Measurements from ENCODE around the gene KCNK17.

Gene KCNK17

GRCh38 chr6:39266375-39266774 lies 47.8 kb downstream of the KCNK17 start:
- no peak for FAIRE-seq

DNA sequence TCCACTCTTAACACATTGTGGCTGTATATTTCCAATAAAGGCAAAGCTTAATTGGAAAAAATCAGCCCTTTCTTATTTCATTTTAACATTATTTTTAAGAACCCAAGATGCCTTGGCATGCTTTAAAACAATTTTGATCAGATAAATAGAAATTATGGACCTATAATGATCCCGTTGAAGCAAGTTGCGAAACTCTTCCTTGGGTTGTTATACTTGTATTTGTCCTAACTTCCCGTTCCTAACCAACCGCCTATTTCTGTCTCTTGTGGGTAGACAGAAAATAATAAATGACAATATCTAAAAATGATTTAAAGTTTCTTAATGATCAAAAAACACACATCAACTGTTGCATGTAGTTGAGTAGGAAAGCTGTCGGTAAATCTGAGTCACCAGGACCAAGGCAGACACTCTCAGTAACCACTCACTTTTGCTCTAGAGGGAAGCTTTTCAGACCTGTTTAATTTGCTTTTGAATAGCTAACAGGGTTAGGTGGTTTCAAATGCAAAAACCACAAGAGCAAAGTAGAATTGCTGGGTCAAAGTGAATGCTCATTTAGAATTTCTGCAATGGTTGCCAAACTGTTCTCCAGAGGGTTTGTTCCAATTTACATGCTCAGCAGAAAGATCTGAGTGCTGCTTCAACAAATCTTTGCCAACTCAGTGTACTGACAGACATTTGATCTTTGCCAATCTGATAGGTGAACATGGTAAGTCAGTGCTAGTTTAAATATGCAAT lies 50.7 kb downstream of the KCNK17 start:
- FAIRE-seq, result no peak

GRCh38 chr6:39261751-39262150 lies 52.5 kb downstream of the KCNK17 start:
- FAIRE-seq, result no peak

DNA sequence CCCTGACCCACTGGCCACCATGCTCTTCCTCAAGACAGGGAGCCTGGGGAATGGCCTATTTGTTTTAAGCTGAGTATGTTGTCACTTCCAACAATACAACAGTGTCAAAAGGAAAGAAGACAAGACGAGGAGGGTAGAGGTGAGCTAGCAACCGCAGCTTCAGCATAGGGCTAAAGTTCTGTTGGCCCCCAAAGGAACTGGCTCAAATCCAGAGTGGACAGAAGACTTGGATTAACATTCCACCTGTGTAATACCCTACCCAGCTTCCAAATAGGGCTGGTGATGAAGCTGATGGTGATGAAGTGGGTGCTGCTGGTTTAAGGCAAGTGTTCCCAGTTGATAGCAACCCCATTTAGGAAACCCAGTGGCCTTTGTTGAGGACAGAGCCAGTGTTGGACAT lies 53.3 kb downstream of the KCNK17 start:
- FAIRE-seq, result no peak

- no peak for FAIRE-seq
These were observed 53.8 kb downstream of the KCNK17 start for GRCh38 chr6:39260456-39260855.

GRCh38 chr6:39256294-39256940 lies 57.8 kb downstream of the KCNK17 start:
- no peak for FAIRE-seq

DNA sequence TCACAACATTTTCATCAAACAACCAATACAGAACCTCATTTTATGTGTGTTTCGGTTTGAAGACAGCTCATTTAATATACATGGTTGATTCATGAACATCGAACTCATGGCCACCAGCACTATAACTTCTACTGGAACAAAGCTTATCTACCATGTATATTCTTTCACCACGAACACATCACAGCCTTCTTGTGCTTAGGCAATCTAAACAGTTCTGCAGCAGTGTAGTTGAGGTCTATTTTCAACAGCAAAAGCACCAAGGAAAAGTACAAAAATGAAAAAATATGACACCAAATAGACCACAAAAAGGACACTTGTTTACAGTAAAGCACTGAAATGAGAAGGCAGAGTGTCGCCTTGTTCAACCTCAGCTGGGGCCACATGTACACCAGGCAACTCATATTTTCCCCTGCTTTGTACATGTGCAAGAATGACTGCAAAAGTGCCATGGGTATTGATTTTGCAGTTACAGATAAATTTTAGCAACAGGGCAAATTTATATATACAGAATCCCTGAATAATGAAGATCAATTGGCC lies 59.2 kb downstream of the KCNK17 start:
- FAIRE-seq, result no peak

DNA sequence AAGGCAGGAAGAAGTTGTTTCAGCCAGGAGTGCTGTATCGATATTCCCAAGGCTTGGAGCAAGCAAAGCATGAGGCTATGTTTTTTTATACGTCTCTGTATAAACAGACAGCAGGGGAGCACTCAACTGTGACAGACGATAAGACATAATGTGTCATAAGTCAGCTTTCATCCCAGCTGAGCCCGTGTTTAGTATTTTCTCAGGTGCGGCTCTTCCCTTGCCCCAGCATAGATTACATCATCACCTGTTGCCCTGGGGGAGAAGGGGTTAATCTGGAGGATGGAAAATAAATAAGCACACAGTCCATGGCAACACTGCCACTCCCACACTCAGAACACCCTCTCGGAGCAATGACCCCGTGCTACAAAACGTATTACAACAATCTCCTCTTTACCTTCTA lies 62.8 kb downstream of the KCNK17 start:
- FAIRE-seq, result no peak

GRCh38 chr6:39250507-39250906 lies 63.7 kb downstream of the KCNK17 start:
- FAIRE-seq, result no peak

DNA sequence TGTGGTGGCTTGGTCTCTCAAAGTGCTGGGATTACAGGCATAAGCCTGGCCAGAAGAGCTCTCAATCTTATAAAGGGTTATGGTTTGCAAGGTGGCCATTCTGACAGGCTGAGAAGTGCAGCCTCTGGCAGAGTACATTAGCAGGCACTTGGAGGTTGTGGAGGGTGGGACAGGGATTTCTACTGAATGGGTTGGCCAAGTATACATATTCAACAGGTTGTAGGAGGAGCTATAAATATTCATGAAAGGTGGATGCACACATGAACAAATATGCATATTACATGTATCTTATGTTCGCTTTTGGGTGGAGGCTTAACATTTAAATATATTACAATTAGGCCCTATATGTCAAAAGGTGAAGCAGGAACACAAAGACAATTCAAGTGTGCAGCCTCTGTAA lies 64.9 kb downstream of the KCNK17 start:
- FAIRE-seq, result no peak
